SH-SY5Y (cell line): ENCODE measurements around the gene GJC1.
A peak's percentile ranks its signal among the peaks of the same experiment; 100 is the strongest.

Experiments
- GATA2 ChIP-seq: IDR thresholded peaks from 2 replicates; pipeline ENCODE4 v1.6.1; 2011; ENCODE audit warnings: mild to moderate bottlenecking, low read depth, low read length
- GATA3 ChIP-seq: IDR thresholded peaks from 2 replicates; pipeline ENCODE4 v1.6.1; 2011; ENCODE audit warnings: low read depth, mild to moderate bottlenecking, low read length, moderate library complexity

DNA sequence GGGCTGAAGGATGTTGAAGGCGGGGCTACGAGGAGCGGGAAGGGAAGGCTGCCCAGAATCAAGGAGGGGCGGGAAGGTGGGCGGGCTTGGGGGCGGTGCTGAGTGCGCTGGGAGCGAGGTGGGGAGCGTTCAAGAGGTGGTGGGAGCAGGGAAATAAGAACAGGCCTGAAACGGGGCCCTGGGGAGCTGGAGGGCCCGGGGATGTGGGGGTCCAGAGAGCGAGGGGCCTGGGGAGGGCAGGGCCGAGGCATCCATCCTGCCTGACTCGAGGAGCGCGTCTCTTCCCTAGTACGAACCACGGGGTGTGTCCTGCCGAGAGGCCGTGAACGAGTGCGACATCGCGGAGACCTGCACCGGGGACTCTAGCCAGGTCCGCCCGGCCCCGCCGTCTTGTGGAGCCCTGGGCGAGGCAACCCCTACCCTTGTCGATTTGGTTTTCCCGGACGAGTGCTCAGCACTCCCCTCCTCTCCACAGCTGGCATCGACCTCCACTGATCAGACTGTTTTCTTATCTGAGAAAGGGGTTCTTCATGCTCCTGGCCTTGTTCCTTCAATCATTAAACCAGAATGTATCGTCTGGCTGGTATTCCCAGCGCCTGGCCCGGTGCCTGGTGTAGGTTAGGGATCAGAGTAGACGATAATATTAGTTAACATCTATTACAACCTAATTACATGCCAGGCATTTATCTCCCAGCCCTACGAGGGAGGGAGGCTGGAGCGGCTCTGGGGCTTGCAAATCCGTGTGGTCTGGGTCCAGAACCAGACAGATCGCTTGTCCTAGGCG, 54.1 kb downstream of the GJC1 start:
- TF ChIP-seq GATA2 (peak; percentile 58), GATA3 (no peak)
